Panc1 (cell line): Measurements from ENCODE around the gene TSR3.

Source experiments
- CTCF ChIP-seq: fragments of 450-650 bp; IDR thresholded peaks from 2 replicates; pipeline ENCODE4 v1.5.1; 2017; ENCODE audit warnings: mild to moderate bottlenecking
- SIN3A ChIP-seq: IDR thresholded peaks from 2 replicates; pipeline ENCODE4 v1.6.1; 2012; ENCODE audit warnings: low read depth, mild to moderate bottlenecking, low read length, moderate library complexity, borderline replicate concordance; ENCODE audit not compliant: insufficient read depth
- TF ChIP-seq, protein P1 (sequence below), 2 experiments: IDR thresholded peaks; 2 replicates each; pipeline ENCODE4 v1.6.1; 2011 to 2012; ENCODE audit warnings: low read depth in 2 of 2, control low read depth in 1 of 2, low read length in 1 of 2, mild to moderate bottlenecking in 1 of 2, moderate library complexity in 1 of 2; ENCODE audit not compliant: insufficient read depth in 1 of 2

DNA sequence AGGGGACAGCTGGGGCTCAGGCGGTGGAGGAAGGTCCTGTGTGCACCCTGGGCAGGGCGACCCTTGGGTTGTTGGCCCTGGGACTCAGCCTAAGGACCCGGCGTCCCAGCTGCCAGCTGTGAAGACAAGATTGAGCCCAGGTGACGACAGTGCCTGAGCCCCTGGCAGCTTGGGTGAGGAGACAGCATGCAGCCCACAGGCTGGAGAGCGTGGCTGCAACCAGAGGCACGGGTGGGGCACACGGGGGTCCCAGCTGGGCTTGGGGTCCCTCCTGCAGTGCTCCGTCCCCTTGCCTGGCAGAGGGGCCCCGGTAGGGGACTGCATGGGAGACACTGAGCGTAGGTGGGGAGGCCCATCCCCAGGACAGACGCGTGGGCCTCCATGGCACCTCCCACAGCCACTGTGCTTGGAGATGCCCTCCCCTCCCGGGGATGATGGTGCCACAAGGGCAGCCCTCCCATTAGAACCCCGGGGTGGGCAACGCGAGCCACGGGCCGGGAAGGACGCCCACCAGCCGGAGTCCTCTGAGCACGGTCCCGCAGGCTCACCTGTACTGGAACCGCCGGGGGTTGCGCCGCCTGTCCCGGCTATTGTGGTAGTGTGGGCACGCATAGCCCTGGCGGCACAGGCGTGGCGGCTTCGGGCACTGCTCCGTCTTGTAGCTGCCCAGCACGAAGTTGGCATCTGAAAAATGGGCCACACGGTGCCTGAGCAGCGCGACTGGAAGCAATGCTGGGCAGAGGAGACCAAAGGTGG is 47.3 kb upstream of the TSR3 start:
- TF ChIP-seq SIN3A (no peak), CTCF (no peak)
- TF ChIP-seq, protein P1, sequence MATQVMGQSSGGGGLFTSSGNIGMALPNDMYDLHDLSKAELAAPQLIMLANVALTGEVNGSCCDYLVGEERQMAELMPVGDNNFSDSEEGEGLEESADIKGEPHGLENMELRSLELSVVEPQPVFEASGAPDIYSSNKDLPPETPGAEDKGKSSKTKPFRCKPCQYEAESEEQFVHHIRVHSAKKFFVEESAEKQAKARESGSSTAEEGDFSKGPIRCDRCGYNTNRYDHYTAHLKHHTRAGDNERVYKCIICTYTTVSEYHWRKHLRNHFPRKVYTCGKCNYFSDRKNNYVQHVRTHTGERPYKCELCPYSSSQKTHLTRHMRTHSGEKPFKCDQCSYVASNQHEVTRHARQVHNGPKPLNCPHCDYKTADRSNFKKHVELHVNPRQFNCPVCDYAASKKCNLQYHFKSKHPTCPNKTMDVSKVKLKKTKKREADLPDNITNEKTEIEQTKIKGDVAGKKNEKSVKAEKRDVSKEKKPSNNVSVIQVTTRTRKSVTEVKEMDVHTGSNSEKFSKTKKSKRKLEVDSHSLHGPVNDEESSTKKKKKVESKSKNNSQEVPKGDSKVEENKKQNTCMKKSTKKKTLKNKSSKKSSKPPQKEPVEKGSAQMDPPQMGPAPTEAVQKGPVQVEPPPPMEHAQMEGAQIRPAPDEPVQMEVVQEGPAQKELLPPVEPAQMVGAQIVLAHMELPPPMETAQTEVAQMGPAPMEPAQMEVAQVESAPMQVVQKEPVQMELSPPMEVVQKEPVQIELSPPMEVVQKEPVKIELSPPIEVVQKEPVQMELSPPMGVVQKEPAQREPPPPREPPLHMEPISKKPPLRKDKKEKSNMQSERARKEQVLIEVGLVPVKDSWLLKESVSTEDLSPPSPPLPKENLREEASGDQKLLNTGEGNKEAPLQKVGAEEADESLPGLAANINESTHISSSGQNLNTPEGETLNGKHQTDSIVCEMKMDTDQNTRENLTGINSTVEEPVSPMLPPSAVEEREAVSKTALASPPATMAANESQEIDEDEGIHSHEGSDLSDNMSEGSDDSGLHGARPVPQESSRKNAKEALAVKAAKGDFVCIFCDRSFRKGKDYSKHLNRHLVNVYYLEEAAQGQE (IDR thresholded peaks at IDR 0.05; ENCODE audit: insufficient read depth in 1 of 2, low read depth in 2 of 2, low read length in 1 of 2) = no peak
